Putamen (tissue), 1 donor: Measurements from ENCODE around the gene STMN1.

Source experiments
- DNase-seq: peaks from one replicate; pipeline ENCODE4 v3.0.0-alpha.2; 2016; ENCODE audit warnings: low spot score

The STMN1 gene

GRCh38 chr1:25871086-25871703 lies 35.0 kb downstream of the STMN1 start:
- DNase-seq, result no peak

GRCh38 chr1:25870614-25871013 lies 35.6 kb downstream of the STMN1 start:
- DNase-seq, result no peak

GRCh38 chr1:25869909-25870606 lies 36.2 kb downstream of the STMN1 start:
- no peak for DNase-seq

GRCh38 chr1:25867210-25867991 lies 38.8 kb downstream of the STMN1 start:
- no peak for DNase-seq

- DNase-seq, result no peak
Observed at GRCh38 chr1:25866288-25866687, 39.9 kb downstream of the STMN1 start.

- DNase-seq, result no peak
Observed at GRCh38 chr1:25864434-25864833, 41.8 kb downstream of the STMN1 start.

GRCh38 chr1:25863486-25864262 lies 42.5 kb downstream of the STMN1 start:
- no peak for DNase-seq

GRCh38 chr1:25862785-25863485 lies 43.3 kb downstream of the STMN1 start:
- DNase-seq, result no peak

GRCh38 chr1:25861316-25862286 lies 44.6 kb downstream of the STMN1 start:
- no peak for DNase-seq

- peak; percentile 72 for DNase-seq
Observed at GRCh38 chr1:25858906-25859789, 47.1 kb downstream of the STMN1 start, which contains the start of gene AUNIP. AUNIP (minus strand) TSS chr1:25859457; CDS start chr1:25859357, 100 bp downstream.

- DNase-seq, result no peak
Observed at GRCh38 chr1:25858494-25858893, 47.7 kb downstream of the STMN1 start.

- DNase-seq, result no peak
Observed at GRCh38 chr1:25856856-25857255, 49.4 kb downstream of the STMN1 start.

GRCh38 chr1:25854554-25854953 lies 51.7 kb downstream of the STMN1 start:
- DNase-seq, result no peak
